ENCODE measurements around the gene MSH4. TPM values are rescaled to one million over a fixed set of nuclear protein-coding genes. Genes with fewer than 3 reads are reported as not detected.

MSH4 gene
- total RNA-seq, 1 experiment from 2014 or later = 0.33 TPM

DNA sequence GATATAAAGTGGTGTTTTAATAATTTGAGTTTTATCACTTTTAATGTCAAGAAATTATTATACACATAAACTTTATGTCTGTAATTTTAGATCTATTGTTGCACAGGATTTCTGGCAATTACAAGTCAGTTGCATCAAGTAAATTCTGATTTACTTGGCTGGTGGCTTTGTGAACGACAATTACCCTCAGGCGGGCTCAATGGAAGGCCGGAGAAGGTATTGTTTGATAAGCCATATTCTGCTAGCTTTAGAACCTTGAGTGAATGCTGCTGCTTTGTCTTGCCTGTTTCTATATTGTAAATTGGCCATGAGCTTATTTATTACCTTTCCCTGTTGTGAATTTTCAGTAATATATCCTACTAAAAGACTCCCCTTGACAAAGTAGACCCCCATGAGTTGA is 4.6 kb upstream of the MSH4 start (continued):
- TF ChIP-seq, protein P1, sequence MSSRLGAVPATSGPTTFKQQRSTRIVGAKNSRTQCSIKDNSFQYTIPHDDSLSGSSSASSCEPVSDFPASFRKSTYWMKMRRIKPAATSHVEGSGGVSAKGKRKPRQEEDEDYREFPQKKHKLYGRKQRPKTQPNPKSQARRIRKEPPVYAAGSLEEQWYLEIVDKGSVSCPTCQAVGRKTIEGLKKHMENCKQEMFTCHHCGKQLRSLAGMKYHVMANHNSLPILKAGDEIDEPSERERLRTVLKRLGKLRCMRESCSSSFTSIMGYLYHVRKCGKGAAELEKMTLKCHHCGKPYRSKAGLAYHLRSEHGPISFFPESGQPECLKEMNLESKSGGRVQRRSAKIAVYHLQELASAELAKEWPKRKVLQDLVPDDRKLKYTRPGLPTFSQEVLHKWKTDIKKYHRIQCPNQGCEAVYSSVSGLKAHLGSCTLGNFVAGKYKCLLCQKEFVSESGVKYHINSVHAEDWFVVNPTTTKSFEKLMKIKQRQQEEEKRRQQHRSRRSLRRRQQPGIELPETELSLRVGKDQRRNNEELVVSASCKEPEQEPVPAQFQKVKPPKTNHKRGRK (CRISPR knock-in tag; IDR thresholded peaks at IDR 0.05; ENCODE audit: borderline replicate concordance) = no peak
- TF ChIP-seq, protein P2, sequence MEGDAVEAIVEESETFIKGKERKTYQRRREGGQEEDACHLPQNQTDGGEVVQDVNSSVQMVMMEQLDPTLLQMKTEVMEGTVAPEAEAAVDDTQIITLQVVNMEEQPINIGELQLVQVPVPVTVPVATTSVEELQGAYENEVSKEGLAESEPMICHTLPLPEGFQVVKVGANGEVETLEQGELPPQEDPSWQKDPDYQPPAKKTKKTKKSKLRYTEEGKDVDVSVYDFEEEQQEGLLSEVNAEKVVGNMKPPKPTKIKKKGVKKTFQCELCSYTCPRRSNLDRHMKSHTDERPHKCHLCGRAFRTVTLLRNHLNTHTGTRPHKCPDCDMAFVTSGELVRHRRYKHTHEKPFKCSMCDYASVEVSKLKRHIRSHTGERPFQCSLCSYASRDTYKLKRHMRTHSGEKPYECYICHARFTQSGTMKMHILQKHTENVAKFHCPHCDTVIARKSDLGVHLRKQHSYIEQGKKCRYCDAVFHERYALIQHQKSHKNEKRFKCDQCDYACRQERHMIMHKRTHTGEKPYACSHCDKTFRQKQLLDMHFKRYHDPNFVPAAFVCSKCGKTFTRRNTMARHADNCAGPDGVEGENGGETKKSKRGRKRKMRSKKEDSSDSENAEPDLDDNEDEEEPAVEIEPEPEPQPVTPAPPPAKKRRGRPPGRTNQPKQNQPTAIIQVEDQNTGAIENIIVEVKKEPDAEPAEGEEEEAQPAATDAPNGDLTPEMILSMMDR (IDR thresholded peaks at IDR 0.05) = no peak

DNA sequence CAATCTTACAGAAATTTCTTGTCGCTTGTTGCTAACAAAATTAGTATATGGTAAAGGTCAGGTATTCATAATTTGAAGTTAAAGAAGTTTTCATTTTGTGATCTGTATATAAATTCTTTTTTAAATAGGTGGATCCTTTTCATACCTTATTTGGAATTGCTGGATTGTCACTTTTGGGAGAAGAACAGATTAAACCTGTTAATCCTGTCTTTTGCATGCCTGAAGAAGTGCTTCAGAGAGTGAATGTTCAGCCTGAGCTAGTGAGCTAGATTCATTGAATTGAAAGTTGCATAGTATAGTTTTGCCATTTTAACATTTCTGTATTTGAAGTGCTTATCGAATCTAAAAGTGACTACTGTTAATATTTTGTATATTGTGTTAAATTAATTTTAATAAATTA is 2.3 kb upstream of the MSH4 start:
- Mint-ChIP-seq H3K9me3 (no peaks in the 10 kb centered on the region), H3K4me3 (no peak overlapping the region), H3K27me3 (ENCODE audit: low read depth) (no peaks in the 10 kb centered on the region; the same call in 1 of the 2 replicates), H3K4me1 (peaks cover 17% of the 10 kb centered on the region), H3K27ac (no peak overlapping the region), H3K36me3 (peaks cover 77% of the 10 kb centered on the region)
- ATAC-seq (no peak), DNase-seq (ENCODE audit: low spot score) (no peak)
- ChIA-PET POLR2A (interaction anchor here (1.6 kb wide), 1 partner anchor 8 kb away, joined by 6 read pairs; the partner anchor contains the start of gene RABGGTB), CTCF (no interaction called here)
- no peak for TF ChIP-seq ZNF121 (CRISPR knock-in tag; IDR thresholded peaks at IDR 0.05)
- TF ChIP-seq SMAD4 (CRISPR knock-in tag; IDR thresholded peaks at IDR 0.05) = no peak

DNA sequence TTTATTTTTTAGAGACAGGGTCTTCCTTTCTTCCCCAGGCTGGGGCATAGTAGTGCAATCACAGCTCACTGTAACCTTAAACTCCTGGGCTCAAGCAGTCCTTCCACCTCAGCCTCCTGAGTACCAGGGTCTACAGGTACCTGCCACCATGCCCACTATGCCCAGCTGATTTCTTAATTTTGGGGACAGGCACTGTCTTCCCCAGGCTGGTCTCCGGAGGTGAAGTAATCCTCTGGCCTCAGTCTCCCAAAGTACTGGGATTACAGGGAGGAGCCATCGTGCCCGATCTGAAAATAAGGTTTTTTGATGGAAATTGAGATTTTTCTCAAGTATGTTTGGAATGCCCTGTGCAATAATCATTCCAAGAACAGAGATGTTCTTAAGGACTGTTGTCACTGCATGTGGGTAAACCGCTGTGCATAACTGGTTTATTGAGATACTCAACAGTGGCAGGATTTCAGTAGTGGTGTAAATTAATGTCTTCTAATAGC is 934 bp upstream of the MSH4 start:
- 0 out of 2 replicates have a peak overlapping the region, but pooled peaks have one; percentile 33 for H3K27ac Mint-ChIP-seq
- DNase-seq (ENCODE audit: low spot score) (no peak), ATAC-seq (peak; percentile 0; the same call in 1 of the 2 replicates)
- H3K4me1 Mint-ChIP-seq = peaks cover 4% of the 10 kb centered on the region
- H3K9me3 Mint-ChIP-seq = no peaks in the 10 kb centered on the region
- CTCF ChIA-PET = no interaction called here
- H3K4me3 Mint-ChIP-seq = no peak overlapping the region
- H3K36me3 Mint-ChIP-seq = peaks cover 63% of the 10 kb centered on the region
- H3K27me3 Mint-ChIP-seq (ENCODE audit: low read depth) = no peaks in the 10 kb centered on the region; the same call in 1 of the 2 replicates
- POLR2A ChIA-PET = interaction anchor here (0.6 to 1.6 kb wide), 3 partner anchors 10 to 1957 kb away, joined by 3 to 6 read pairs (median 5); partner anchors contain the start of gene RABGGTB
- TF ChIP-seq FOXP1 (CRISPR knock-in tag; IDR thresholded peaks at IDR 0.05; ENCODE audit: borderline replicate concordance) (no peak), CBFB (CRISPR knock-in tag; IDR thresholded peaks at IDR 0.05; ENCODE audit: low read depth) (no peak), ZNF416 (CRISPR knock-in tag; IDR thresholded peaks at IDR 0.05) (0 out of 2 replicates have a peak, but pooled peaks have one; percentile 81), KAT7 (CRISPR knock-in tag; IDR thresholded peaks at IDR 0.05; ENCODE audit: borderline replicate concordance) (no peak), CREB1 (CRISPR knock-in tag; IDR thresholded peaks at IDR 0.05) (0 out of 2 replicates have a peak, but pooled peaks have one; percentile 32), MXD4 (CRISPR knock-in tag; IDR thresholded peaks at IDR 0.05; ENCODE audit: borderline replicate concordance) (no peak), JAZF1 (CRISPR knock-in tag; IDR thresholded peaks at IDR 0.05) (no peak), NR1H2 (CRISPR knock-in tag; IDR thresholded peaks at IDR 0.05) (no peak), ATF1 (CRISPR knock-in tag; IDR thresholded peaks at IDR 0.05) (no peak), ZNF671 (CRISPR knock-in tag; IDR thresholded peaks at IDR 0.05) (peak; percentile 69), PRRX2 (CRISPR knock-in tag; IDR thresholded peaks at IDR 0.05) (peak; percentile 91; the same call in 1 of the 2 replicates), TEAD1 (CRISPR knock-in tag; IDR thresholded peaks at IDR 0.05) (no peak), ZNF423 (CRISPR knock-in tag; IDR thresholded peaks at IDR 0.05) (no peak)
- TF ChIP-seq, protein P3, sequence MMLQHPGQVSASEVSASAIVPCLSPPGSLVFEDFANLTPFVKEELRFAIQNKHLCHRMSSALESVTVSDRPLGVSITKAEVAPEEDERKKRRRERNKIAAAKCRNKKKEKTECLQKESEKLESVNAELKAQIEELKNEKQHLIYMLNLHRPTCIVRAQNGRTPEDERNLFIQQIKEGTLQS (CRISPR knock-in tag; conservative IDR thresholded peaks at IDR 0.05) = no peak
- TF ChIP-seq, protein P4, sequence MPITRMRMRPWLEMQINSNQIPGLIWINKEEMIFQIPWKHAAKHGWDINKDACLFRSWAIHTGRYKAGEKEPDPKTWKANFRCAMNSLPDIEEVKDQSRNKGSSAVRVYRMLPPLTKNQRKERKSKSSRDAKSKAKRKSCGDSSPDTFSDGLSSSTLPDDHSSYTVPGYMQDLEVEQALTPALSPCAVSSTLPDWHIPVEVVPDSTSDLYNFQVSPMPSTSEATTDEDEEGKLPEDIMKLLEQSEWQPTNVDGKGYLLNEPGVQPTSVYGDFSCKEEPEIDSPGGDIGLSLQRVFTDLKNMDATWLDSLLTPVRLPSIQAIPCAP (CRISPR knock-in tag; IDR thresholded peaks at IDR 0.05) = no peak
- TF ChIP-seq, protein P5, sequence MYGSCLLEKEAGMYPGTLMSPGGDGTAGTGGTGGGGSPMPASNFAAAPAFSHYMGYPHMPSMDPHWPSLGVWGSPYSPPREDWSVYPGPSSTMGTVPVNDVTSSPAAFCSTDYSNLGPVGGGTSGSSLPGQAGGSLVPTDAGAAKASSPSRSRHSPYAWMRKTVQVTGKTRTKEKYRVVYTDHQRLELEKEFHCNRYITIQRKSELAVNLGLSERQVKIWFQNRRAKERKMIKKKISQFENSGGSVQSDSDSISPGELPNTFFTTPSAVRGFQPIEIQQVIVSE (CRISPR knock-in tag; IDR thresholded peaks at IDR 0.05; ENCODE audit: borderline replicate concordance) = no peak
- TF ChIP-seq, protein P6, sequence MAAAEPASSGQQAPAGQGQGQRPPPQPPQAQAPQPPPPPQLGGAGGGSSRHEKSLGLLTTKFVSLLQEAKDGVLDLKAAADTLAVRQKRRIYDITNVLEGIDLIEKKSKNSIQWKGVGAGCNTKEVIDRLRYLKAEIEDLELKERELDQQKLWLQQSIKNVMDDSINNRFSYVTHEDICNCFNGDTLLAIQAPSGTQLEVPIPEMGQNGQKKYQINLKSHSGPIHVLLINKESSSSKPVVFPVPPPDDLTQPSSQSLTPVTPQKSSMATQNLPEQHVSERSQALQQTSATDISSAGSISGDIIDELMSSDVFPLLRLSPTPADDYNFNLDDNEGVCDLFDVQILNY (CRISPR knock-in tag; IDR thresholded peaks at IDR 0.05) = no peak
- TF ChIP-seq, protein P7, sequence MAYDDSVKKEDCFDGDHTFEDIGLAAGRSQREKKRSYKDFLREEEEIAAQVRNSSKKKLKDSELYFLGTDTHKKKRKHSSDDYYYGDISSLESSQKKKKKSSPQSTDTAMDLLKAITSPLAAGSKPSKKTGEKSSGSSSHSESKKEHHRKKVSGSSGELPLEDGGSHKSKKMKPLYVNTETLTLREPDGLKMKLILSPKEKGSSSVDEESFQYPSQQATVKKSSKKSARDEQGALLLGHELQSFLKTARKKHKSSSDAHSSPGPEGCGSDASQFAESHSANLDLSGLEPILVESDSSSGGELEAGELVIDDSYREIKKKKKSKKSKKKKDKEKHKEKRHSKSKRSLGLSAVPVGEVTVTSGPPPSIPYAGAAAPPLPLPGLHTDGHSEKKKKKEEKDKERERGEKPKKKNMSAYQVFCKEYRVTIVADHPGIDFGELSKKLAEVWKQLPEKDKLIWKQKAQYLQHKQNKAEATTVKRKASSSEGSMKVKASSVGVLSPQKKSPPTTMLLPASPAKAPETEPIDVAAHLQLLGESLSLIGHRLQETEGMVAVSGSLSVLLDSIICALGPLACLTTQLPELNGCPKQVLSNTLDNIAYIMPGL (CRISPR knock-in tag; IDR thresholded peaks at IDR 0.05) = no peak
- TF ChIP-seq, protein P8, sequence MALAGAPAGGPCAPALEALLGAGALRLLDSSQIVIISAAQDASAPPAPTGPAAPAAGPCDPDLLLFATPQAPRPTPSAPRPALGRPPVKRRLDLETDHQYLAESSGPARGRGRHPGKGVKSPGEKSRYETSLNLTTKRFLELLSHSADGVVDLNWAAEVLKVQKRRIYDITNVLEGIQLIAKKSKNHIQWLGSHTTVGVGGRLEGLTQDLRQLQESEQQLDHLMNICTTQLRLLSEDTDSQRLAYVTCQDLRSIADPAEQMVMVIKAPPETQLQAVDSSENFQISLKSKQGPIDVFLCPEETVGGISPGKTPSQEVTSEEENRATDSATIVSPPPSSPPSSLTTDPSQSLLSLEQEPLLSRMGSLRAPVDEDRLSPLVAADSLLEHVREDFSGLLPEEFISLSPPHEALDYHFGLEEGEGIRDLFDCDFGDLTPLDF (CRISPR knock-in tag; IDR thresholded peaks at IDR 0.05) = no peak
- TF ChIP-seq, protein P9, sequence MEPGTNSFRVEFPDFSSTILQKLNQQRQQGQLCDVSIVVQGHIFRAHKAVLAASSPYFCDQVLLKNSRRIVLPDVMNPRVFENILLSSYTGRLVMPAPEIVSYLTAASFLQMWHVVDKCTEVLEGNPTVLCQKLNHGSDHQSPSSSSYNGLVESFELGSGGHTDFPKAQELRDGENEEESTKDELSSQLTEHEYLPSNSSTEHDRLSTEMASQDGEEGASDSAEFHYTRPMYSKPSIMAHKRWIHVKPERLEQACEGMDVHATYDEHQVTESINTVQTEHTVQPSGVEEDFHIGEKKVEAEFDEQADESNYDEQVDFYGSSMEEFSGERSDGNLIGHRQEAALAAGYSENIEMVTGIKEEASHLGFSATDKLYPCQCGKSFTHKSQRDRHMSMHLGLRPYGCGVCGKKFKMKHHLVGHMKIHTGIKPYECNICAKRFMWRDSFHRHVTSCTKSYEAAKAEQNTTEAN (CRISPR knock-in tag; IDR thresholded peaks at IDR 0.05) = no peak

Measured in WTC11 (cell line).